Neural cell (in vitro differentiated cells): ENCODE results near the gene IMMP2L. TPM values are rescaled to one million over a fixed set of nuclear protein-coding genes. Genes with fewer than 3 reads are reported as not detected.

ENCODE experiments used
- H2AFZ ChIP-seq: fragments of 200-600, 300-800 bp; sonication (generic), shearing (Covaris generic); 2 replicates; pipeline ENCODE4 v1.6.0; 2014; ENCODE audit warnings: low read depth, mild to moderate bottlenecking, antibody characterized with exemption, low read length, moderate library complexity
- H3F3A ChIP-seq: fragments of 200-600 bp; shearing (Covaris generic); 2 replicates; pipeline ENCODE4 v1.6.1; 2016; ENCODE audit warnings: mild to moderate bottlenecking, moderate library complexity, mixed read lengths, antibody characterized with exemption, low read length; ENCODE audit not compliant: insufficient read depth, poor library complexity, severe bottlenecking
- H3K27ac ChIP-seq: fragments of 200-600, 300-800 bp; sonication (generic), shearing (Covaris generic); 2 replicates; pipeline ENCODE4 v1.5.1; 2014; ENCODE audit warnings: mild to moderate bottlenecking, low read length, moderate library complexity
- H3K27me3 ChIP-seq: fragments of 300-800, 200-600 bp; sonication (generic), shearing (Covaris generic); 2 replicates; pipeline ENCODE4 v1.6.0; 2014; ENCODE audit warnings: mild to moderate bottlenecking, low read depth, low read length, moderate library complexity; ENCODE audit not compliant: insufficient read depth
- H3K36me3 ChIP-seq: fragments of 300-800, 200-600 bp; sonication (generic), shearing (Covaris generic); 2 replicates; pipeline ENCODE4 v1.5.1; 2014; ENCODE audit warnings: mild to moderate bottlenecking, antibody characterized with exemption, low read length, moderate library complexity; ENCODE audit not compliant: insufficient read depth
- H3K4me2 ChIP-seq: fragments of 300-800, 200-600 bp; sonication (generic), shearing (Covaris generic); 2 replicates; pipeline ENCODE4 v1.6.0; 2014; ENCODE audit warnings: mild to moderate bottlenecking, low read length
- H3K4me3 ChIP-seq: fragments of 300-800, 200-600 bp; sonication (generic), shearing (Covaris generic); 2 replicates; pipeline ENCODE4 v1.5.1; 2014; ENCODE audit warnings: mild to moderate bottlenecking, low read length, moderate library complexity
- H3K79me2 ChIP-seq: fragments of 200-600 bp; shearing (Covaris generic); replicated peaks from 2 replicates; pipeline ENCODE4 v1.6.0; 2014; ENCODE audit warnings: mild to moderate bottlenecking, low read length, moderate library complexity; ENCODE audit not compliant: insufficient read depth
- H3K9ac ChIP-seq: fragments of 300-800, 200-600 bp; sonication (generic), shearing (Covaris generic); 2 replicates; pipeline ENCODE4 v1.6.1; 2016; ENCODE audit warnings: mild to moderate bottlenecking, low read length, mixed read lengths
- H3K9me2 ChIP-seq: fragments of 200-600 bp; shearing (Covaris generic); 2 replicates; pipeline ENCODE4 v1.6.1; 2016; ENCODE audit warnings: mild to moderate bottlenecking, low read length, mixed read lengths; ENCODE audit not compliant: insufficient read depth
- H3K9me3 ChIP-seq: fragments of 200-600, 300-800 bp; sonication (generic), shearing (Covaris generic); 2 replicates; pipeline ENCODE4 v1.6.1; 2016; ENCODE audit warnings: mild to moderate bottlenecking, mixed run types, low read length, moderate library complexity, mixed read lengths
- H4K20me1 ChIP-seq: fragments of 200-600 bp; shearing (Covaris generic); 2 replicates; pipeline ENCODE4 v1.6.1; 2016; ENCODE audit warnings: mild to moderate bottlenecking, mixed run types; ENCODE audit not compliant: insufficient read depth
- CTCF ChIP-seq: fragments of 450-650 bp; IDR thresholded peaks from 2 replicates; pipeline ENCODE4 v1.5.1; 2014; ENCODE audit warnings: antibody characterized with exemption, mild to moderate bottlenecking, moderate library complexity; ENCODE audit not compliant: poor library complexity, severe bottlenecking
- EP300 ChIP-seq: fragments of 450-650 bp; conservative IDR thresholded peaks from 2 replicates; pipeline ENCODE4 v1.6.1; 2014; ENCODE audit warnings: antibody characterized with exemption, mild to moderate bottlenecking, moderate library complexity; ENCODE audit not compliant: poor library complexity, severe bottlenecking
- EZH2 ChIP-seq: fragments of 200-600, 300-800 bp; shearing (Covaris generic), sonication (generic); IDR thresholded peaks from 2 replicates; pipeline ENCODE4 v1.6.1; 2014; ENCODE audit warnings: antibody characterized with exemption, low read length, borderline replicate concordance, mild to moderate bottlenecking; ENCODE audit not compliant: insufficient read depth, poor library complexity, severe bottlenecking
- MXI1 ChIP-seq: fragments of 450-650 bp; conservative IDR thresholded peaks from 2 replicates; pipeline ENCODE4 v1.6.1; 2014; ENCODE audit warnings: antibody characterized with exemption, mild to moderate bottlenecking; ENCODE audit not compliant: poor library complexity, severe bottlenecking
- POLR2AphosphoS5 ChIP-seq: IDR thresholded peaks from 2 replicates; pipeline ENCODE4 v1.6.1; 2012
- RAD21 ChIP-seq: fragments of 450-650 bp; conservative IDR thresholded peaks from 2 replicates; pipeline ENCODE4 v1.6.1; 2014; ENCODE audit warnings: antibody characterized with exemption, mild to moderate bottlenecking, moderate library complexity
- REST ChIP-seq: IDR thresholded peaks from 2 replicates; pipeline ENCODE4 v1.6.1; 2012; ENCODE audit warnings: borderline replicate concordance
- SMC3 ChIP-seq: fragments of 450-650 bp; conservative IDR thresholded peaks from 2 replicates; pipeline ENCODE4 v1.6.1; 2014; ENCODE audit warnings: antibody characterized with exemption, mild to moderate bottlenecking, moderate library complexity; ENCODE audit not compliant: poor library complexity
- TAF1 ChIP-seq: IDR thresholded peaks from 2 replicates; pipeline ENCODE4 v1.6.1; 2012; ENCODE audit warnings: low read depth
- polyA plus RNA-seq: library from polyadenylated mRNA; depleted of rRNA; stranded (reverse); fragments of >200 nt; gene quantifications from 2 replicates; pipeline ENCODE4 v1.2.3, GENCODE V29; 2014

IMMP2L gene
- polyA plus RNA-seq, 1 donor from 2014 or later: 9.7 TPM

- Histone ChIP-seq H3K9ac (no peak overlapping the region), H3F3A (no peaks in the 10 kb centered on the region), H3K27me3 (no peaks in the 10 kb centered on the region), H3K36me3 (no peaks in the 10 kb centered on the region), H3K9me2 (no peaks in the 10 kb centered on the region), H3K9me3 (no peaks in the 10 kb centered on the region), H3K27ac (no peak overlapping the region), H2AFZ (no peak overlapping the region), H4K20me1 (no peaks in the 10 kb centered on the region), H3K79me2 (no peaks in the 10 kb centered on the region), H3K4me2 (no peak overlapping the region), H3K4me3 (no peak overlapping the region)
- no peak for TF ChIP-seq TAF1
- no peak for TF ChIP-seq CTCF
- no peak for TF ChIP-seq EP300
- TF ChIP-seq POLR2AphosphoS5: no peak
- TF ChIP-seq SMC3: no peak
- no peak for TF ChIP-seq MXI1
- TF ChIP-seq REST: no peak
- TF ChIP-seq EZH2: no peak
- no peak for TF ChIP-seq RAD21
Measured at GRCh38 chr7:111068618-111069017, 493.7 kb downstream of the IMMP2L start.

- Histone ChIP-seq H3K9me2 (no peaks in the 10 kb centered on the region), H3K9ac (no peak overlapping the region), H2AFZ (no peak overlapping the region), H3F3A (no peaks in the 10 kb centered on the region), H3K9me3 (no peaks in the 10 kb centered on the region), H3K4me2 (no peak overlapping the region), H3K27ac (no peak overlapping the region), H4K20me1 (no peaks in the 10 kb centered on the region), H3K4me3 (no peak overlapping the region), H3K79me2 (no peaks in the 10 kb centered on the region), H3K36me3 (no peaks in the 10 kb centered on the region), H3K27me3 (no peaks in the 10 kb centered on the region)
- TF ChIP-seq EZH2 (no peak), TAF1 (no peak), SMC3 (no peak), REST (no peak), CTCF (no peak), RAD21 (no peak), MXI1 (no peak), POLR2AphosphoS5 (no peak), EP300 (no peak)
Measured at GRCh38 chr7:111067682-111068081, 494.6 kb downstream of the IMMP2L start.
